NB4 (cell line): ENCODE measurements around the gene COL23A1.

Experiments used
- CTCF ChIP-seq: IDR thresholded peaks from one replicate; pipeline ENCODE4 v1.5.1; 2012; ENCODE audit warnings: low read depth, low read length
- MYC ChIP-seq: IDR thresholded peaks from 2 replicates; pipeline ENCODE4 v1.6.1; 2011; ENCODE audit warnings: low read depth, low read length
- POLR2A ChIP-seq: IDR thresholded peaks from 2 replicates; pipeline ENCODE4 v1.6.1; 2011; ENCODE audit warnings: mild to moderate bottlenecking; ENCODE audit not compliant: insufficient read length; ENCODE audit errors: extremely low read depth

- no peak for TF ChIP-seq CTCF
- TF ChIP-seq POLR2A = no peak
- TF ChIP-seq MYC = no peak
Measured at GRCh38 chr5:178357678-178358077, 232.5 kb downstream of the COL23A1 start.
